CD14-positive monocyte (primary cell): ENCODE data around the gene CDK18. TPM values are rescaled to one million over a fixed set of nuclear protein-coding genes. Genes with fewer than 3 reads are reported as not detected.

Experiments used
- DNase-seq, 3 donors: peaks; one replicate each; pipeline ENCODE4 v3.0.0-alpha.2; 2011 to 2022
- H2AFZ ChIP-seq: 2 replicates; pipeline ENCODE4 v1.6.0; 2012; ENCODE audit warnings: mild to moderate bottlenecking, low read depth, low read length, inconsistent platforms; ENCODE audit not compliant: insufficient read depth, poor library complexity, severe bottlenecking
- H3K27ac ChIP-seq, 2 donors: 1 replicate in 1 of 2; 2 replicates in 1 of 2; pipeline ENCODE4 v1.5.1; 2012 to 2013; ENCODE audit warnings: low read length in 2 of 2, control low read depth in 1 of 2, inconsistent platforms in 1 of 2, low read depth in 1 of 2, mild to moderate bottlenecking in 1 of 2
- H3K27me3 ChIP-seq, 2 donors: one replicate each; pipeline versions ENCODE4 v1.6.0 to v1.6.1; 2011 to 2013; ENCODE audit warnings: low read length in 2 of 2; ENCODE audit not compliant: control insufficient read depth in 2 of 2, insufficient read depth in 2 of 2
- H3K36me3 ChIP-seq, 2 donors: replicated peaks in 1 of 2; 1 replicate in 1 of 2; 2 replicates in 1 of 2; pipeline versions ENCODE4 v1.5.1 to v1.6.1; 2012 to 2013; ENCODE audit warnings: low read length in 2 of 2, control low read depth in 1 of 2, inconsistent platforms in 1 of 2, mild to moderate bottlenecking in 1 of 2; ENCODE audit not compliant: insufficient read depth in 2 of 2, control insufficient read depth in 1 of 2
- H3K4me1 ChIP-seq, 2 donors: 1 replicate in 1 of 2; 2 replicates in 1 of 2; pipeline versions ENCODE4 v1.5.1 to v1.6.1; 2012 to 2013; ENCODE audit warnings: low read length in 2 of 2, control low read depth in 1 of 2, inconsistent platforms in 1 of 2, mild to moderate bottlenecking in 1 of 2, moderate library complexity in 1 of 2; ENCODE audit not compliant: insufficient read depth in 2 of 2, control insufficient read depth in 1 of 2
- H3K4me2 ChIP-seq: replicated peaks from 2 replicates; pipeline ENCODE3; 2012; ENCODE audit warnings: low read length, moderate library complexity, mild to moderate bottlenecking; ENCODE audit not compliant: poor library complexity, severe bottlenecking; ENCODE audit errors: extremely low read depth
- H3K4me3 ChIP-seq, 3 experiments: fragments of 200-600 bp in 1 of 3; sonication (generic) in 1 of 3; replicated peaks in 1 of 3; 1 replicate in 2 of 3; 2 replicates in 1 of 3; pipeline ENCODE4 v1.5.1; 2011 to 2013; ENCODE audit warnings: low read length in 3 of 3, mild to moderate bottlenecking in 3 of 3, control low read depth in 2 of 3, low read depth in 2 of 3, inconsistent platforms in 1 of 3, moderate library complexity in 1 of 3
- H3K79me2 ChIP-seq: 2 replicates; pipeline ENCODE4 v1.6.0; 2012; ENCODE audit warnings: mild to moderate bottlenecking, control low read depth, inconsistent platforms, low read length, moderate library complexity; ENCODE audit not compliant: insufficient read depth
- H3K9ac ChIP-seq: 2 replicates; pipeline ENCODE4 v1.6.0; 2017; ENCODE audit warnings: low read length, mild to moderate bottlenecking; ENCODE audit not compliant: insufficient read depth, poor library complexity, severe bottlenecking
- H3K9me3 ChIP-seq, 2 donors: replicated peaks in 1 of 2; 1 replicate in 1 of 2; 2 replicates in 1 of 2; pipeline versions ENCODE4 v1.5.1 to v1.6.1; 2012 to 2013; ENCODE audit warnings: low read length in 2 of 2, control low read depth in 1 of 2; ENCODE audit not compliant: control insufficient read depth in 1 of 2, insufficient read depth in 1 of 2
- H4K20me1 ChIP-seq: 2 replicates; pipeline ENCODE4 v1.6.0; 2012; ENCODE audit warnings: mild to moderate bottlenecking, low read length, control low read depth, moderate library complexity; ENCODE audit not compliant: insufficient read depth
- H3K27ac Mint-ChIP-seq, 7 donors: one replicate each; pipeline ENCODE4 v1.8.0; 2020; ENCODE audit warnings: mild to moderate bottlenecking in 7 of 7, mixed read lengths in 7 of 7, moderate library complexity in 6 of 7, inconsistent platforms in 2 of 7
- H3K27me3 Mint-ChIP-seq, 3 donors: one replicate each; pipeline ENCODE4 v1.8.0; 2021 to 2022; ENCODE audit warnings: low read depth in 3 of 3, mild to moderate bottlenecking in 3 of 3, mixed read lengths in 3 of 3, moderate library complexity in 3 of 3, inconsistent platforms in 1 of 3
- H3K36me3 Mint-ChIP-seq, 2 donors: one replicate each; pipeline ENCODE4 v1.8.0; 2020; ENCODE audit warnings: mixed read lengths in 2 of 2, inconsistent platforms in 1 of 2, mild to moderate bottlenecking in 1 of 2
- H3K4me1 Mint-ChIP-seq: one replicate; pipeline ENCODE4 v1.8.0; 2020; ENCODE audit warnings: mild to moderate bottlenecking, mixed read lengths
- H3K4me3 Mint-ChIP-seq, 2 donors: one replicate each; pipeline ENCODE4 v1.8.0; 2020; ENCODE audit warnings: mild to moderate bottlenecking in 2 of 2, mixed read lengths in 2 of 2, moderate library complexity in 1 of 2
- H3K9me3 Mint-ChIP-seq, 7 donors: one replicate each; pipeline ENCODE4 v1.8.0; 2020 to 2022; ENCODE audit warnings: mixed read lengths in 7 of 7, mild to moderate bottlenecking in 6 of 7, moderate library complexity in 6 of 7, inconsistent platforms in 2 of 7
- CTCF ChIP-seq: fragments of 200-600 bp; IDR thresholded peaks from one replicate; pipeline ENCODE4 v1.8.0; 2022; ENCODE audit warnings: antibody characterized with exemption, mild to moderate bottlenecking
- WGBS: methylation state at CpG from one replicate; pipeline ENCODE4 v1.1.5; 2013; ENCODE audit warnings: missing lambda C conversion rate; ENCODE audit not compliant: insufficient coverage; 5-methylcytosine and 5-hydroxymethylcytosine counted together
- intact Hi-C, 2 donors: fragments of 100-400 bp; cut with micrococcal nuclease; formaldehyde crosslinking; loops; one replicate each; pipeline versions ENCODE4 v1.15.0 to v1.15.1; 2023
- polyA plus RNA-seq, 3 donors: library from polyadenylated mRNA; depleted of rRNA in 1 of 3; unstranded in 2 of 3; stranded (reverse) in 1 of 3; fragments of 300-500 nt in 2 of 3; fragments of >200 nt in 1 of 3; fragmentation: Illumina TruSeq in 2 of 3; gene quantifications; 1 replicate in 2 of 3; 2 replicates in 1 of 3; pipeline ENCODE4 v1.2.3, GENCODE V29; 2012 to 2021

Gene CDK18
- polyA plus RNA-seq, 3 donors = 0.48 to 4.4 (median 0.66) TPM

- intact Hi-C loops = loop anchor here in 1 of 2 donors (10.0 kb wide), 1 partner anchor 178 kb away; no protein-coding TSS in a partner anchor
- Mint-ChIP-seq H3K36me3 (peaks cover 0 to under 1% of the 10 kb centered on the region in 2 donors), H3K4me3 (peak overlapping the region in 1 of 2 donors; percentile 71), H3K27ac (peak overlapping the region in 4 of 7 donors; percentile 1 to 43 (median 20)), H3K9me3 (peaks cover 3 to 12% (median 8%) of the 10 kb centered on the region in 7 donors), H3K4me1 (peaks cover 39% of the 10 kb centered on the region), H3K27me3 (peaks cover 3 to 5% (median 4%) of the 10 kb centered on the region in 3 donors)
- WGBS = 49% methylated on average over 7 of the region's 9 CpGs
- H3K36me3 ChIP-seq = no peaks in the 10 kb centered on the region
- H4K20me1 ChIP-seq = no peaks in the 10 kb centered on the region
- peaks cover 0 to 16% of the 10 kb centered on the region in 2 donors for H3K9me3 ChIP-seq
- H3K27me3 ChIP-seq = peaks cover 0 to under 1% of the 10 kb centered on the region in 2 donors
- H3K4me2 ChIP-seq = peak overlapping the region; percentile 34
- H3K4me1 ChIP-seq = peaks cover 38 to 44% of the 10 kb centered on the region in 2 donors
- no peak for TF ChIP-seq CTCF
- H3K79me2 ChIP-seq = no peaks in the 10 kb centered on the region
- H3K27ac ChIP-seq = no peak overlapping the region
- H3K4me3 ChIP-seq = peak overlapping the region in 1 of 3 experiments; percentile 5
- H2AFZ ChIP-seq = peak overlapping the region; percentile 53
- DNase-seq = peak in 2 of 3 donors; percentile 14
- no peak overlapping the region for H3K9ac ChIP-seq
Observed at GRCh38 chr1:205536759-205537361, 32.4 kb downstream of the CDK18 start.

- no peaks in the 10 kb centered on the region for H3K79me2 ChIP-seq
- no peak for DNase-seq
- TF ChIP-seq CTCF = no peak
- no peak overlapping the region for H3K4me3 ChIP-seq
- no peaks in the 10 kb centered on the region for H3K36me3 ChIP-seq
- H3K9me3 Mint-ChIP-seq = peaks cover 3 to 14% (median 8%) of the 10 kb centered on the region in 7 donors
- no CpG with 5 or more reads among the region's 10 CpGs for WGBS
- H3K27ac Mint-ChIP-seq = peak overlapping the region in 1 of 7 donors; percentile 1
- peaks cover 38 to 44% of the 10 kb centered on the region in 2 donors for H3K4me1 ChIP-seq
- H3K27ac ChIP-seq = no peak overlapping the region
- no peak overlapping the region for H3K9ac ChIP-seq
- peaks cover 39% of the 10 kb centered on the region for H3K4me1 Mint-ChIP-seq
- H3K27me3 Mint-ChIP-seq = peaks cover 8 to 11% (median 9%) of the 10 kb centered on the region in 3 donors
- no peaks in the 10 kb centered on the region for H4K20me1 ChIP-seq
- H3K4me2 ChIP-seq = no peak overlapping the region
- H3K4me3 Mint-ChIP-seq = no peak overlapping the region
- H3K9me3 ChIP-seq = peaks cover 0 to 16% of the 10 kb centered on the region in 2 donors
- H3K27me3 ChIP-seq = peaks cover 0 to 5% of the 10 kb centered on the region in 2 donors
- H3K36me3 Mint-ChIP-seq = peaks cover 0 to 3% of the 10 kb centered on the region in 2 donors
- intact Hi-C loops = loop anchor here in 1 of 2 donors (10.0 kb wide), 1 partner anchor 177 kb away; no protein-coding TSS in a partner anchor
- peak overlapping the region; percentile 53 for H2AFZ ChIP-seq
Observed at GRCh38 chr1:205537386-205538018, 33.0 kb downstream of the CDK18 start.
